Measurements from ENCODE around the gene NUDT17.

GRCh38 chr1:145893306-145894055 lies 48.1 kb downstream of the NUDT17 start:
- no peak for TF ChIP-seq POLR2AphosphoS5 (IDR thresholded peaks at IDR 0.05; ENCODE audit: low read depth, low read length)
- TF ChIP-seq POLR2A (IDR thresholded peaks at IDR 0.05; ENCODE audit: low read depth, low read length), result no peak
- TF ChIP-seq TAF1 (IDR thresholded peaks at IDR 0.05; ENCODE audit: borderline replicate concordance, low read depth, low read length), result no peak

Measured in GM12892 (cell line).